HCT116 (cell line): Measurements from ENCODE around the gene TMA7B. TPM values are rescaled to one million over a fixed set of nuclear protein-coding genes. Genes with fewer than 3 reads are reported as not detected.

Source experiments
- ATAC-seq: fragments of 200-7000 bp; cut with Tn5 transposase; 2 replicates; pipeline ENCODE4 v1.9.1; 2020; ENCODE audit warnings: mild to moderate bottlenecking, moderate library complexity
- BruUV-seq: library from RNA; stranded (reverse); fragments of 400-500 nt; replicated peaks from 2 replicates; lab custom pipeline; 2021; lab: Mats Ljungman, UMichigan
- CTCF ChIA-PET: fragments of 300-600 bp; sonication (Branson Sonifier 250); formaldehyde crosslinking; loops from one replicate; lab custom pipeline; 2021; ENCODE audit warnings: antibody characterized with exemption; lab: Charles Lee
- POLR2A ChIA-PET: fragments of 300-600, 350-600 bp; sonication (Branson Sonifier 250); formaldehyde crosslinking; loops from one replicate; lab custom pipeline; 2021; ENCODE audit warnings: antibody characterized with exemption; lab: Charles Lee
- RAD21 ChIA-PET, 2 experiments: fragments of 300-600 bp; sonication (Branson Sonifier 250); formaldehyde crosslinking; loops; one replicate each; lab custom pipeline; 2023; ENCODE audit warnings: low total read pairs in 2 of 2; ENCODE audit not compliant: uncharacterized antibody in 2 of 2, unreplicated experiment in 2 of 2, low non-redundant PET in 1 of 2; lab: Charles Lee
- DNase-seq: peaks from one replicate; pipeline ENCODE4 v3.0.0-alpha.2; 2010; ENCODE audit warnings: low read depth, low spot score
- H2AFZ ChIP-seq: fragments of 200-600 bp; shearing (Covaris generic), sonication (generic); 2 replicates; pipeline ENCODE4 v1.6.1; 2017; ENCODE audit warnings: low read depth, mixed run types, mixed read lengths, antibody characterized with exemption, low read length; ENCODE audit not compliant: poor library complexity, severe bottlenecking
- H3K27ac ChIP-seq: 2 replicates; pipeline ENCODE4 v1.5.1; 2012; ENCODE audit warnings: low read depth, low read length
- H3K27me3 ChIP-seq: fragments of 200-600 bp; sonication (generic); 2 replicates; pipeline ENCODE4 v1.6.1; 2016; ENCODE audit warnings: mixed run types, low read length, mixed read lengths; ENCODE audit not compliant: insufficient read depth
- H3K36me3 ChIP-seq, 2 experiments: fragments of 200-500 bp in 1 of 2; fragments of 200-600 bp in 1 of 2; sonication (Bioruptor generic) in 1 of 2; sonication (generic) in 1 of 2; 2 replicates each; pipeline versions ENCODE4 v1.5.1 to v1.6.1; 2014 to 2016; ENCODE audit warnings: low read length in 2 of 2, inconsistent platforms in 1 of 2, mixed read lengths in 1 of 2, mixed run types in 1 of 2; ENCODE audit not compliant: insufficient read depth in 2 of 2, control insufficient read depth in 1 of 2
- H3K4me1 ChIP-seq, 2 experiments: fragments of 200-600 bp in 1 of 2; sonication (generic) in 1 of 2; 2 replicates each; pipeline versions ENCODE4 v1.5.1 to v1.6.1; 2012 to 2017; ENCODE audit warnings: low read length in 2 of 2, inconsistent platforms in 1 of 2, mild to moderate bottlenecking in 1 of 2, mixed read lengths in 1 of 2, mixed run types in 1 of 2, moderate library complexity in 1 of 2; ENCODE audit not compliant: insufficient read depth in 2 of 2, control insufficient read depth in 1 of 2
- H3K4me2 ChIP-seq: fragments of 200-600 bp; sonication (generic); 2 replicates; pipeline ENCODE4 v1.6.1; 2017; ENCODE audit warnings: mixed run types, low read length, mixed read lengths
- H3K4me3 ChIP-seq, 2 experiments: fragments of 200-600 bp in 1 of 2; sonication (generic) in 1 of 2; replicated peaks in 1 of 2; 2 replicates each; pipeline ENCODE4 v1.5.1; 2011 to 2016; ENCODE audit warnings: low read length in 2 of 2, control low read depth in 1 of 2, low read depth in 1 of 2, mild to moderate bottlenecking in 1 of 2, mixed read lengths in 1 of 2, mixed run types in 1 of 2
- H3K79me2 ChIP-seq: fragments of 200-600 bp; sonication (generic); 2 replicates; pipeline ENCODE4 v1.6.1; 2017; ENCODE audit warnings: mild to moderate bottlenecking, mixed run types, low read length, moderate library complexity, mixed read lengths; ENCODE audit not compliant: insufficient read depth
- H3K9ac ChIP-seq: fragments of 200-600 bp; sonication (generic); 2 replicates; pipeline ENCODE4 v1.6.1; 2016; ENCODE audit warnings: low read length, mixed read lengths
- H3K9me2 ChIP-seq: fragments of 200-600 bp; sonication (generic), shearing (Covaris generic); 2 replicates; pipeline ENCODE4 v1.6.1; 2017; ENCODE audit warnings: mixed run types, mild to moderate bottlenecking, moderate library complexity; ENCODE audit not compliant: insufficient read depth
- H3K9me3 ChIP-seq, 2 experiments: fragments of 200-500 bp in 1 of 2; fragments of 200-600 bp in 1 of 2; sonication (Bioruptor generic) in 1 of 2; sonication (generic) in 1 of 2; 2 replicates each; pipeline ENCODE4 v1.6.1; 2014 to 2017; ENCODE audit warnings: low read length in 2 of 2, mixed read lengths in 2 of 2, inconsistent platforms in 1 of 2, low read depth in 1 of 2, mild to moderate bottlenecking in 1 of 2, mixed run types in 1 of 2, moderate library complexity in 1 of 2; ENCODE audit not compliant: control insufficient read depth in 1 of 2, insufficient read depth in 1 of 2
- H4K20me1 ChIP-seq: fragments of 200-600 bp; sonication (generic), shearing (Covaris generic); 2 replicates; pipeline ENCODE4 v1.6.1; 2017; ENCODE audit warnings: mixed run types, mild to moderate bottlenecking, moderate library complexity; ENCODE audit not compliant: insufficient read depth
- CEBPB ChIP-seq: IDR thresholded peaks from 2 replicates; pipeline ENCODE4 v1.6.1; 2012; ENCODE audit warnings: low read depth
- EZH2 ChIP-seq: fragments of 200-600 bp; sonication (generic); IDR thresholded peaks from 2 replicates; pipeline ENCODE4 v1.6.1; 2017; ENCODE audit warnings: antibody characterized with exemption, mixed run types
- FOSL1 ChIP-seq: IDR thresholded peaks from 2 replicates; pipeline ENCODE4 v1.6.1; 2012; ENCODE audit warnings: low read depth
- POLR2A ChIP-seq: IDR thresholded peaks from 2 replicates; pipeline ENCODE4 v1.7.0; 2011; ENCODE audit warnings: borderline replicate concordance; ENCODE audit not compliant: insufficient read depth, insufficient read length; ENCODE audit errors: extremely low read depth
- RAD21 ChIP-seq: IDR thresholded peaks from 2 replicates; pipeline ENCODE4 v1.6.1; 2012; ENCODE audit warnings: low read depth, mild to moderate bottlenecking
- SIN3A ChIP-seq: IDR thresholded peaks from 2 replicates; pipeline ENCODE4 v1.6.1; 2012; ENCODE audit warnings: low read depth
- TCF7L2 ChIP-seq: IDR thresholded peaks from 2 replicates; pipeline ENCODE4 v1.7.0; 2011; ENCODE audit warnings: borderline replicate concordance, inconsistent platforms; ENCODE audit not compliant: insufficient read depth, insufficient read length; ENCODE audit errors: extremely low read depth
- ZFX ChIP-seq: fragments of 450-650 bp; IDR thresholded peaks from 2 replicates; pipeline ENCODE4 v1.6.1; 2017
- intact Hi-C: fragments of 100-400 bp; cut with micrococcal nuclease; formaldehyde crosslinking; loops from 2 replicates; pipeline ENCODE4 v1.10.0; 2022
- total RNA-seq: library from RNA; stranded (reverse); gene quantifications from one replicate; pipeline ENCODE4 v1.2.1, GENCODE V29; 2021; ENCODE audit not compliant: unreplicated experiment
- TF ChIP-seq, protein P1 (sequence below): IDR thresholded peaks from 2 replicates; pipeline ENCODE4 v1.6.1; 2012

The TMA7B gene
- total RNA-seq, 1 experiment from 2014 or later = not detected

DNA sequence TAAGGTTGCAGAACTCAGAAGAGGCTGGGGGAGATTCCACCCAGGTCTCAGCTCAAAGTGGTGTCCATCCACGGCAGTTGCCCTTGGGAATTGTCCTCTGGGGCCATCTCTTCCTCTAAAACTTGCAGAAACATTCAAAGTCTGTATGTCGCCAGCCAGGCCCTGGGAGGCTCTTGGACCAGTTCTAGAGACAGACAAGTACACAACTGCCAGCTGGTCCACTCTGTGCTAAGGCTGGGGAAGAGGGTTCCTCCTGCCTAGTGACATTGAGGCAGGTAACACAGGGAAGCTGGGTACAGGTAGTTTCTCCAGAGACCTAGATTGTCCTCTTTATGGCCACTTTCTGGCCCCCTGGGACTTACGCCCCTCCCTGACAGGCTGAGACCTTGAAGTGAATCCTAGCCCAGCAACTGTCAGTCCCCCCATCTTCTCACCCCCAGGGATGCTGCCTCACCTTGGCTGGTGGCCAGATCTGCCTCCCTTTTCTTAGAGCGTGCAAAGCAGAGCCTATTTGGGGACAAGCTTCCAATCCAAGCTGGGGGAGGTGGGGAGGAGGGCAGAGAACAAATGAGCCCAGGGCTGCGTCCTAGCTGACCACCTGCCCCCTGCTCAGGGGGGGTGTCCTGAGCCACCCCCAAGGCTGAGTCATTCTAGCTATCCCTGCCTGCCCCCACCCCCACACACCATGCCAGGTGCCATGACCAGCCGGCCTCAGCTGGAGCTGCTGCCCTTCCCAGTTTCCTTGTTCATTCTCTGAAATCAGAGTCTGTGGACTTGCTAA, 42.9 kb downstream of the TMA7B start:
- H3K4me3 ChIP-seq = no peak overlapping the region
- H3K9ac ChIP-seq = no peak overlapping the region
- no peak overlapping the region for H2AFZ ChIP-seq
- intact Hi-C loops = no loop called here
- DNase-seq = no peak
- H3K9me2 ChIP-seq = no peaks in the 10 kb centered on the region
- no peaks in the 10 kb centered on the region for H3K9me3 ChIP-seq
- TF ChIP-seq CEBPB (no peak), SIN3A (no peak), EZH2 (no peak)
- TF ChIP-seq, protein P1, sequence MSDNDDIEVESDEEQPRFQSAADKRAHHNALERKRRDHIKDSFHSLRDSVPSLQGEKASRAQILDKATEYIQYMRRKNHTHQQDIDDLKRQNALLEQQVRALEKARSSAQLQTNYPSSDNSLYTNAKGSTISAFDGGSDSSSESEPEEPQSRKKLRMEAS = no peak
- TF ChIP-seq, all 23 proteins: peak for 0
- H3K79me2 ChIP-seq = peaks cover 63% of the 10 kb centered on the region
- H3K27ac ChIP-seq = no peak overlapping the region
- ChIA-PET RAD21 (no interaction called here), CTCF (no interaction called here), POLR2A (no interaction called here)
- 0 out of 4 replicates have a peak, but pooled peaks cover 2 to 6% of the 10 kb centered on the region in 2 experiments for H3K36me3 ChIP-seq
- BruUV-seq = no TSS peak
- no peaks in the 10 kb centered on the region for H3K27me3 ChIP-seq
- no peak overlapping the region for H3K4me2 ChIP-seq
- peaks cover 5 to 11% of the 10 kb centered on the region in 2 experiments; a peak in 2 of 4 replicates for H3K4me1 ChIP-seq
- H4K20me1 ChIP-seq = no peaks in the 10 kb centered on the region
- no peak for ATAC-seq

DNA sequence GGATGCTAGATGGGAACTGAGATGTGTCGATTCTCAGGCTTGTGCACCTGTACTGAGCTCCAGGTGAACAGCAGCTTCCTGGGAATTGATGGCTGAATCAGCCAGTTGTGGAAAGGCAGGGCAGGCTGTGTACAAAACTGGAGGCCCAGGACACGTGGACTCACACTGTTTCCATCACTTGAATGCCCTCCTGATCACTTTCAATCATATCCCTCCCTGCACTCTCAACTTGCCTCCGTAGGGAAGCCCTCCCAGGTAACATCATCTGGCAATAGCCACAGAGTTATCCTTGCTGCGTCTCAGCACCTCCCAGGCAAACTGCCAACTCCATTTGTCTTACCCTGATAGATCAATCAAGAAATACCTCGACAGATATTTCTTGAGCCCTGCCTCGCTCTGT, 44.6 kb downstream of the TMA7B start:
- Histone ChIP-seq H3K27ac (no peak overlapping the region), H4K20me1 (no peaks in the 10 kb centered on the region), H3K4me1 (peaks cover 5 to 6% of the 10 kb centered on the region in 2 experiments; a peak in 2 of 4 replicates), H3K27me3 (no peaks in the 10 kb centered on the region), H3K9ac (no peak overlapping the region), H3K36me3 (0 out of 4 replicates have a peak, but pooled peaks cover 0 to 6% of the 10 kb centered on the region in 2 experiments), H3K79me2 (peaks cover 51% of the 10 kb centered on the region), H2AFZ (no peak overlapping the region), H3K9me3 (no peaks in the 10 kb centered on the region), H3K4me2 (no peak overlapping the region), H3K4me3 (no peak overlapping the region), H3K9me2 (no peaks in the 10 kb centered on the region)
- ChIA-PET POLR2A (no interaction called here), CTCF (no interaction called here), RAD21 (no interaction called here)
- ATAC-seq = no peak
- intact Hi-C loops = no loop called here
- DNase-seq = no peak
- no TSS peak for BruUV-seq
- TF ChIP-seq RAD21 (no peak), TCF7L2 (no peak), FOSL1 (no peak), POLR2A (no peak), EZH2 (no peak), ZFX (no peak)
